HG03342 (cell line): Measurements from ENCODE around the gene PSG2.
"Not testable (repeated sequence)": the region's sequence is repeated elsewhere in the genome, so short reads cannot be mapped to it uniquely, and the experiment has no call there.

Experiments
- ATAC-seq: cut with Tn5 transposase; IDR thresholded peaks from one replicate; pipeline ENCODE4 v1.9.1; 2021; ENCODE audit warnings: mild to moderate bottlenecking, moderate library complexity; ENCODE audit not compliant: unreplicated experiment

PSG2 gene

GRCh38 chr19:43078311-43078710, 4.2 kb downstream of the PSG2 start:
- no peak for ATAC-seq

DNA sequence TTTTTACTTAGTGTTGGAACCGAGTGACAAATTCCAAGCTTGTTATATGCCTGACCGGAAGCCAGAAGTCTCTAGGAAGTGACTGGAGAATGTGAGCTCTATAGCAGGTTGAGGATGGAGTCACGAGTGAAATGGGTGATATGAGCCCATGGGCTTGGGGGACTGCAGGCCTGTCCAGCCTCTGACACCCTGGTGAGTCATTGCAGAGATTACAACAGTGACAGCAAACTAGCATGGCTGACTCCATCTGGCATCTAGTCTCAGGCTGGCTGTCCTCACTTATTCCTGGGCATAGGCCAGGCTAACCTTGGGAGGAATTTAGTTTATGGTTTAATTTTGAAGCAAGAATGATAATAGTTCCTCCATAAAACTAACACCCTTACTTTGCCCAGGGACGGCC, 4.6 kb downstream of the PSG2 start:
- ATAC-seq, result not testable (repeated sequence)

GRCh38 chr19:43062418-43062817, 20.1 kb downstream of the PSG2 start:
- ATAC-seq, result not testable (repeated sequence)

GRCh38 chr19:43061326-43061725, 21.2 kb downstream of the PSG2 start:
- ATAC-seq, result not testable (repeated sequence)

- not testable (repeated sequence) for ATAC-seq
These were observed 22.2 kb downstream of the PSG2 start for GRCh38 chr19:43060254-43060653.

- not testable (repeated sequence) for ATAC-seq
These were observed 23.0 kb downstream of the PSG2 start for GRCh38 chr19:43059482-43059881.

DNA sequence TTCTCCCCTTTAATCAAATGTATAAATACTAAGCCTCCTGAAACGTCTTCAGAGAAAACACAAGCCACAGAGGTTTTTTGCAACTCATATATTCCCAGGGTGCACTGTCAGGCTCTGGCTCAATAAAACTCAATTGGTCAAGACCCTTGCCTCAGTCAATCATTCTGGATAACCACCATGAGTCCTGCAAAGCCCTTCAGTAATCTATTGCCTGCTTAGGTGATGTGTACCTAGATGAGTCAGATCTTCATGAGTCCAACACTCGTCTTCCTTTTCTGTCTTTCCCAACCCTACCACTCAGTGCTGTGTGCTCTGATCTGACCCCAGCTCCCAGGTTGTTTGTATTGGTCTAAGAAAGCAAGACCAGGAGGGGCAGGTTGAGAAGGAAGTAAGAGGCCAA, 24.1 kb downstream of the PSG2 start:
- not testable (repeated sequence) for ATAC-seq

- not testable (repeated sequence) for ATAC-seq
These were observed 34.5 kb downstream of the PSG2 start for GRCh38 chr19:43047966-43048365.

- ATAC-seq, result not testable (repeated sequence)
These were observed 35.9 kb downstream of the PSG2 start for GRCh38 chr19:43046578-43046977.

DNA sequence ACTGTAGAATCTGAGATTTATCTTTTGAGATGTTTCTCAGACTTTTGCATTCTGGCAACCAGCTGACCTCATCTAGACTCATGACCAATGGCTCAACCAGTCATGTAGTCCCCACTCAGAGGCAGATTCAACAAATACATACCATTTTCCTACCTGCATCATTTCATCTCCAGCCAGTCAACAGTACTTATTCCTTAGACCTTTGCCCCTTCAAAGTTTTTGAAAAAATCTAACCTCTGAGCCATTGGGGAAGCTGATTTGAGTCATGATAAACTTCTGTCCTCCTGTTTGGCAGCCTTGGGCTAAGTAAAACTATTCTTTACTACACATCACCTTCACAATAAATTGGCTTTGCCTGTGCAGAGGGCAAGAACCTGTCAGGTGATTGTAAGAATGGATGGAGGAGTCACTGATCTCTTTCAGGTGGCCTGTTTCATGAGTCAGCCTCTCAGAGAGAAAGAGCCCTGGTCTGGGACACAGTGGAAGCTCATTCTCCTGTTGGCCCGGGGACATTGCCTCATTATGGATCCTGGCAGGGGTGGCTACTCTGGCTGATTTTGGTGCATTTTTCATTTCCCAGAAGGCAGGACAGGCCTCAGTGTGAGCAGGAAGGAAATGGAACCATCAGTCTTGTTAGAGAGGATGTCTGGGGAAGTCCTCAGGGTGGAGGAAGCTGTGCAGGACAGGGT, 38.9 kb downstream of the PSG2 start:
- not testable (repeated sequence) for ATAC-seq

DNA sequence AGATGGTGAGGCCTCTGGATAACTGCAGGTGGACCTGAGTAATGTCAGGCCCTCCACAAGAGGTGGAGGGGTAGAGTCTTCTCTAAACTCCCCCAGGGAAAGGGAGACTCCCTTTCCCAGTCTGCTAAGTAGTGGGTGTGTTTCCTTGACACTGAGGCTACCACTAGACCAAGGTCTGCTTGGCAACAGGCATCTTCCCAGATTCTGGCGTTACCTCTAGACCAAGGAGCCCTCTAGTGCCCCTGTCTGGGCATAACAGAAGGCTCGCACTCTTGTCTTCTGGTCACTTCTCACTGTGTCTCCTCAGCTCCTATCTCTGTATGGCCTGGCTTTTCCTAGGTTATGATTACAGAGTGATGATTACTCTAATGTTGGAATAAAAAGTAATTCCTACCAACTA, 50.9 kb downstream of the PSG2 start:
- not testable (repeated sequence) for ATAC-seq

DNA sequence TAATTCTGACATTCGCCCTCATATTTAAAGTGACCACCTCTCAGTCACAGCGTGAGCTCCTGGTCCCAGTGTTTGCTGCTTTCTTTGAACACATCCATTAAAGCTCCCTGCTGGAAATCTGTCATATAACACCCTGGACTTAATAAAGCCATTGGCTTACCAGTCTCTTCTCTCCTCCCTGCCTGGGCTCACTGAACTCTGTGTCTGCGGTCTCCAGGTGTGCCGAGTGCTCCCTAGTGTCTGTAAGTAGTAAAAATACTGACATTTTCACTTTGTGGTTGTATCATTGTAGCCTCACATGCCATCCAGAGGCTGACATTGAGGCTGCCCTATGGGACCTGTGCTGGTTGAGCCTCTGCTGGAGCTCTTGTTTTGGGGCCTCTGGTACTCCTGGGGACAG, 53.6 kb downstream of the PSG2 start:
- ATAC-seq, result no peak

GRCh38 chr19:43027985-43028384, 54.5 kb downstream of the PSG2 start:
- ATAC-seq, result not testable (repeated sequence)

- not testable (repeated sequence) for ATAC-seq
These were observed 55.4 kb downstream of the PSG2 start for GRCh38 chr19:43027061-43027460.

- not testable (repeated sequence) for ATAC-seq
These were observed 56.1 kb downstream of the PSG2 start, which contains the start of gene PSG11 for GRCh38 chr19:43026369-43026768. Gene PSG11, minus strand, starts transcription at chr19:43026469. Its CDS starts 97 bp downstream, at chr19:43026372.

DNA sequence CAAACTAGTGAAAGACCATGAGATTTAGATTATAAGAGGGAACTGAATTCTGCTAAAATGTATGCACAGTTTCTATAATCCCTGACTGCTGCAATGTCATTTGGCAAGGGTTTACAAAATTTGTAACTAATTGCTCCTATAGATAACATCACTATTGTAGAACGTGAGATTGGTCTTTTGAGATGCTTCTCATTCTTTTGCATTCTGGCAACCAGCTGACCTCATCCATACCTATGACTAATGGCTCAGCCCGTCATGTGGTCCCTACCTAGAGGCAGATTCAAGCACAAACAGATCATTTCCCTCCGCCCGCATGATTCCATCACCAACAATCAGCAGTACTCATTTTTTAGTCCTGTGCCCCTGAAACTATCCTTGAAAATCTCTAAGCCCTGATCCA, 60.4 kb downstream of the PSG2 start:
- not testable (repeated sequence) for ATAC-seq

DNA sequence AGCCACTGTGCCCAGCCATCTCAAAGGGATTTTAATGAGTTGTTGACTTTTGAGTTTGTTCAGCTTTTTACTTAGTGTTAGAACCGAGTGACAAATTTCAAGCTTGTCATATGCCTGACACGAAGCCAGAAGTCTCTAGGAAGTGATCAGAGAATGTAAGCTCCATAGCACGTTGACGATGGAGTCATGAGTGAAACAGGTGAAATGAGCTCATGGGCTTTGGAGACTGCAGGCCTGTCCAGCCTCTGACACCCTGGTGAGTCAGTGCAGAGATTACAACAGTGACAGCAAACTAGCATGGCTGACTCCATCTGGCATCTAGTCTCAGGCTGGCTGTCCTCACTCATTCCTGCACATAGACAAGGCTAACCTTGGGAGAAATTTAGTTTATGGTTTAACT, 60.9 kb downstream of the PSG2 start:
- ATAC-seq, result not testable (repeated sequence)

DNA sequence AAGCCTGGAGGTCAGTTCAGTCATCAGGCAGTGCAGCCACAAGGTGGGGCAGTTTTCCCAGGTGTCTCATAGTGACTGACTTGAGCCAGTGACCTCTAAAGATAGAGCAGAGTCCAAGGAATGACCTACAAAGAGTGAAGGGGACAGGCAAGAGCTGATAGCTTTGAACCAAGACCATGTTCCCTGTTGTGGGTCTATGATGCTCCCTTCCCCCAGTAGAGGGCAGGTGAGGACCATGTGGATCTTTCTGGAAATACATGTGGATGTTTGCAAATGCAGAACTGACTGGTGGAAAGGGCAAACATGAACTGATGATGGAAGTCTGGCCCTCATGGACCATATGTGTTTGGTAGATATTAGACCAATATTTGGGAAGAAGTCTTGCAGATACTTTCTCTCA, 62.9 kb downstream of the PSG2 start:
- not testable (repeated sequence) for ATAC-seq
